ENCODE data around the gene TRO.

GRCh38 chrX:54935306-54935705 is 14.7 kb downstream of the TRO start:
- TF ChIP-seq CTCF (IDR thresholded peaks at IDR 0.05) (no peak), POLR2A (IDR thresholded peaks at IDR 0.05) (no peak)

All from Peyer's patch (tissue), 4 donors.